ENCODE results near the gene C4B.

- TF ChIP-seq ZNF274 (IDR thresholded peaks at IDR 0.05; ENCODE audit: borderline replicate concordance, low read depth, low read length) (no peak), CTCF (IDR thresholded peaks at IDR 0.05 in 2 of 3, conservative IDR thresholded peaks at IDR 0.05 in 1 of 3; ENCODE audit: insufficient read depth in 2 of 3, low read depth in 1 of 3, low read length in 3 of 3) (no peak), ADNP (tag; IDR thresholded peaks at IDR 0.05) (no peak)
Measured at GRCh38 chr6:32073101-32073500, 58.5 kb downstream of the C4B start.

Data from K562 (cell line).